ENCODE measurements around the gene CIAO3.

DNA sequence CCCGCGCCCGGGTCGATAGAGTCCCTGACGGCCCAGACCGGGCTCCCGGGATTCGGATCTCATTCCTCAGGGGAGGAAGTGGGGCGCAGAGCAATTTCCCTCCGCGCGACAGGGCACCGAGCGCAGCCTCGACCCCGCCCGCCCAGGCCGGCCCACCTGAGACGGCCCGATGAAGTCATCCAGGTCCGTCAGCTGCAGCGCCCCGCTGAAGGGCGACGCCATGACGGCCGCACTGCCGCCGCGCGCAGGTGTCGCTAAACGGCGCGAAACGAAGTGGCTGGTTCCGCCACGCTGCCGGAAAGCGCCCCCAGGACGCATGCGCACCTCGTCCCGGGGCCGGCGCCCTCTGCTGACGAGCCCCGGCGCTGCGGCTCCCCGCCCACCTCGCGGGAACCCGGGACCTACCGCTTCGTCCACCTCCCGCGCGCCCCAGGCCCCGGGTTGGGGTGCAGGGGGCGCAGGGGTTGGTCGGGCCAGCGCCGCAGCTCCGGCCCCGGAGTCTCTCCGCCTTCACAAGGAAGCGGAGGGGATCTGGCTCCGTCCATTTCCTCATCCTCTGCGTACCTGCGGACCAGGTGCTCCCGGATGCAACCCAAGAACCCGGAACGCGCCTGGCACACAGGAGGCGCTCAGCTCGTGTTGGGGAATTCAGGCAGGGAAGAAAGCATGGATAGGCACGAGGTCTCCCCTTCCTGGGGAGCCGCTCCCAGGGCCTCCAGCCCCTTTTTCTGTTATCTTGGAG, at the start of gene CIAO3:
- TF ChIP-seq, protein P1, sequence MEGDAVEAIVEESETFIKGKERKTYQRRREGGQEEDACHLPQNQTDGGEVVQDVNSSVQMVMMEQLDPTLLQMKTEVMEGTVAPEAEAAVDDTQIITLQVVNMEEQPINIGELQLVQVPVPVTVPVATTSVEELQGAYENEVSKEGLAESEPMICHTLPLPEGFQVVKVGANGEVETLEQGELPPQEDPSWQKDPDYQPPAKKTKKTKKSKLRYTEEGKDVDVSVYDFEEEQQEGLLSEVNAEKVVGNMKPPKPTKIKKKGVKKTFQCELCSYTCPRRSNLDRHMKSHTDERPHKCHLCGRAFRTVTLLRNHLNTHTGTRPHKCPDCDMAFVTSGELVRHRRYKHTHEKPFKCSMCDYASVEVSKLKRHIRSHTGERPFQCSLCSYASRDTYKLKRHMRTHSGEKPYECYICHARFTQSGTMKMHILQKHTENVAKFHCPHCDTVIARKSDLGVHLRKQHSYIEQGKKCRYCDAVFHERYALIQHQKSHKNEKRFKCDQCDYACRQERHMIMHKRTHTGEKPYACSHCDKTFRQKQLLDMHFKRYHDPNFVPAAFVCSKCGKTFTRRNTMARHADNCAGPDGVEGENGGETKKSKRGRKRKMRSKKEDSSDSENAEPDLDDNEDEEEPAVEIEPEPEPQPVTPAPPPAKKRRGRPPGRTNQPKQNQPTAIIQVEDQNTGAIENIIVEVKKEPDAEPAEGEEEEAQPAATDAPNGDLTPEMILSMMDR (IDR thresholded peaks at IDR 0.05; ENCODE audit: low read length), result peak; percentile 86
- TF ChIP-seq EZH2 (optimal IDR thresholded peaks at IDR 0.05; ENCODE audit: low read depth, low read length) (no peak), EZH2phosphoT487 (IDR thresholded peaks at IDR 0.05; ENCODE audit: low read length) (no peak)

Data from MM.1S (cell line).